ENCODE measurements around the gene PSMB7.

PSMB7 gene

GRCh38 chr9:124345063-124345462 is 70.2 kb downstream of the PSMB7 start:
- in situ Hi-C loops (cut with MboI; ENCODE audit: low sequenced_read_pairs, unreplicated experiment): no loop called here
- DNase-seq (ENCODE audit: low spot score): peak; percentile 27
- TF ChIP-seq CTCF (IDR thresholded peaks at IDR 0.05; ENCODE audit: borderline replicate concordance, control extremely low read depth, extremely low read depth, insufficient read depth, missing control alignments): no peak

GRCh38 chr9:124344291-124345050 is 70.8 kb downstream of the PSMB7 start:
- no peak for DNase-seq (ENCODE audit: low spot score)
- TF ChIP-seq CTCF (IDR thresholded peaks at IDR 0.05; ENCODE audit: borderline replicate concordance, control extremely low read depth, extremely low read depth, insufficient read depth, missing control alignments): no peak
- in situ Hi-C loops (cut with MboI; ENCODE audit: low sequenced_read_pairs, unreplicated experiment): no loop called here

GRCh38 chr9:124343533-124344290 is 71.5 kb downstream of the PSMB7 start:
- DNase-seq (ENCODE audit: low spot score): no peak
- no peak for TF ChIP-seq CTCF (IDR thresholded peaks at IDR 0.05; ENCODE audit: borderline replicate concordance, control extremely low read depth, extremely low read depth, insufficient read depth, missing control alignments)
- in situ Hi-C loops (cut with MboI; ENCODE audit: low sequenced_read_pairs, unreplicated experiment): no loop called here

GRCh38 chr9:124342776-124343485 is 72.3 kb downstream of the PSMB7 start:
- no peak for TF ChIP-seq CTCF (IDR thresholded peaks at IDR 0.05; ENCODE audit: borderline replicate concordance, control extremely low read depth, extremely low read depth, insufficient read depth, missing control alignments)
- DNase-seq (ENCODE audit: low spot score): no peak
- in situ Hi-C loops (cut with MboI; ENCODE audit: low sequenced_read_pairs, unreplicated experiment): no loop called here

GRCh38 chr9:124342402-124342775 is 72.9 kb downstream of the PSMB7 start:
- in situ Hi-C loops (cut with MboI; ENCODE audit: low sequenced_read_pairs, unreplicated experiment): no loop called here
- no peak for TF ChIP-seq CTCF (IDR thresholded peaks at IDR 0.05; ENCODE audit: borderline replicate concordance, control extremely low read depth, extremely low read depth, insufficient read depth, missing control alignments)
- no peak for DNase-seq (ENCODE audit: low spot score)

- DNase-seq (ENCODE audit: low spot score): no peak
- in situ Hi-C loops (cut with MboI; ENCODE audit: low sequenced_read_pairs, unreplicated experiment): no loop called here
- no peak for TF ChIP-seq CTCF (IDR thresholded peaks at IDR 0.05; ENCODE audit: borderline replicate concordance, control extremely low read depth, extremely low read depth, insufficient read depth, missing control alignments)
Observed at GRCh38 chr9:124341455-124342170, 73.6 kb downstream of the PSMB7 start.

All from GM13976 (cell line).